Liver (tissue), 9 donors: ENCODE results near the gene RPL7A. TPM values are rescaled to one million over a fixed set of nuclear protein-coding genes. Genes with fewer than 3 reads are reported as not detected.

Experiments used
- DNase-seq: peaks from one replicate; pipeline ENCODE4 v3.0.0-alpha.2; 2017; ENCODE audit warnings: low spot score
- H3K27ac ChIP-seq, 2 donors: one replicate each; pipeline ENCODE4 v1.7.0; 2013; ENCODE audit warnings: inconsistent platforms in 2 of 2, low read length in 2 of 2, control low read depth in 1 of 2, low read depth in 1 of 2, mild to moderate bottlenecking in 1 of 2
- H3K27me3 ChIP-seq, 4 donors: one replicate each; pipeline versions ENCODE4 v1.6.1 to v1.7.0; 2013; ENCODE audit warnings: low read length in 3 of 4, inconsistent platforms in 1 of 4, mild to moderate bottlenecking in 1 of 4, moderate library complexity in 1 of 4; ENCODE audit not compliant: control insufficient read depth in 4 of 4, insufficient read depth in 4 of 4
- H3K36me3 ChIP-seq, 4 donors: one replicate each; pipeline versions ENCODE4 v1.6.1 to v1.7.0; 2013; ENCODE audit warnings: low read length in 3 of 4, mild to moderate bottlenecking in 3 of 4, low read depth in 1 of 4, moderate library complexity in 1 of 4; ENCODE audit not compliant: control insufficient read depth in 4 of 4, insufficient read depth in 3 of 4
- H3K4me1 ChIP-seq, 4 donors: one replicate each; pipeline versions ENCODE4 v1.6.1 to v1.7.0; 2013; ENCODE audit warnings: low read length in 3 of 4, mild to moderate bottlenecking in 3 of 4, moderate library complexity in 1 of 4; ENCODE audit not compliant: control insufficient read depth in 4 of 4, insufficient read depth in 4 of 4
- H3K4me3 ChIP-seq, 3 donors: one replicate each; pipeline versions ENCODE4 v1.6.1 to v1.7.0; 2013; ENCODE audit warnings: low read length in 3 of 3, control low read depth in 1 of 3, low read depth in 1 of 3, mild to moderate bottlenecking in 1 of 3
- H3K9ac ChIP-seq, 2 donors: one replicate each; pipeline ENCODE4 v1.7.0; 2013; ENCODE audit warnings: low read length in 2 of 2, mild to moderate bottlenecking in 2 of 2, moderate library complexity in 2 of 2, control low read depth in 1 of 2, low read depth in 1 of 2
- H3K9me3 ChIP-seq, 4 donors: one replicate each; pipeline versions ENCODE4 v1.6.1 to v1.7.0; 2013; ENCODE audit warnings: low read length in 3 of 4; ENCODE audit not compliant: control insufficient read depth in 4 of 4
- EGR1 ChIP-seq, 2 donors: IDR thresholded peaks; 2 replicates each; pipeline ENCODE4 v1.6.1; 2016 to 2018; ENCODE audit warnings: antibody characterized with exemption in 2 of 2, low read depth in 2 of 2
- FOXA1 ChIP-seq: IDR thresholded peaks from 2 replicates; pipeline ENCODE4 v1.6.1; 2016; ENCODE audit warnings: antibody characterized with exemption
- GABPA ChIP-seq, 2 donors: IDR thresholded peaks in 1 of 2; conservative IDR thresholded peaks in 1 of 2; 2 replicates each; pipeline ENCODE4 v1.6.1; 2016; ENCODE audit warnings: antibody characterized with exemption in 2 of 2, mild to moderate bottlenecking in 1 of 2, moderate library complexity in 1 of 2
- HNF4A ChIP-seq, 2 donors: conservative IDR thresholded peaks; 2 replicates each; pipeline ENCODE4 v1.6.1; 2016; ENCODE audit warnings: antibody characterized with exemption in 2 of 2, mild to moderate bottlenecking in 2 of 2
- HNF4G ChIP-seq: IDR thresholded peaks from 2 replicates; pipeline ENCODE4 v1.6.1; 2016; ENCODE audit warnings: antibody characterized with exemption
- NR2F2 ChIP-seq: IDR thresholded peaks from 2 replicates; pipeline ENCODE4 v1.6.1; 2016; ENCODE audit warnings: antibody characterized with exemption
- RAD21 ChIP-seq, 2 donors: IDR thresholded peaks; 2 replicates each; pipeline ENCODE4 v1.6.1; 2016; ENCODE audit warnings: antibody characterized with exemption in 2 of 2, mild to moderate bottlenecking in 2 of 2
- RXRA ChIP-seq, 2 donors: IDR thresholded peaks; 2 replicates each; pipeline ENCODE4 v1.6.1; 2017 to 2018; ENCODE audit warnings: antibody characterized with exemption in 2 of 2, mild to moderate bottlenecking in 1 of 2
- SP1 ChIP-seq: IDR thresholded peaks from 2 replicates; pipeline ENCODE4 v1.6.1; 2018; ENCODE audit warnings: antibody characterized with exemption, mild to moderate bottlenecking
- TAF1 ChIP-seq: conservative IDR thresholded peaks from 2 replicates; pipeline ENCODE4 v1.6.1; 2016; ENCODE audit warnings: antibody characterized with exemption, mild to moderate bottlenecking
- YY1 ChIP-seq: IDR thresholded peaks from 2 replicates; pipeline ENCODE4 v1.6.1; 2016; ENCODE audit warnings: antibody characterized with exemption, mild to moderate bottlenecking
- WGBS: extraction: QIAGEN DNeasy Blood & Tissue Kit; methylation state at CpG from one replicate; pipeline ENCODE4 v1.1.7; 2013; 5-methylcytosine and 5-hydroxymethylcytosine counted together
- polyA plus RNA-seq, 2 donors: library from polyadenylated mRNA; stranded (reverse) in 1 of 2; unstranded in 1 of 2; fragments of 200-250 nt in 1 of 2; fragments of >200 nt in 1 of 2; fragmentation: Nextera tagmentation in 1 of 2; extraction: Ambion mirVana in 1 of 2; gene quantifications; one replicate each; pipeline versions ENCODE4 v1.2.1 to v1.2.3, GENCODE V29; 2013 to 2015
- total RNA-seq, 2 donors: library from RNA; depleted of rRNA; stranded (reverse); fragments of >200 nt; gene quantifications; one replicate each; pipeline ENCODE4 v1.2.3, GENCODE V29; 2014
- TF ChIP-seq, protein P1 (sequence below): IDR thresholded peaks from 2 replicates; pipeline ENCODE4 v1.6.1; 2016; ENCODE audit warnings: antibody characterized with exemption
- TF ChIP-seq, protein P2 (sequence below): IDR thresholded peaks from 2 replicates; pipeline ENCODE4 v1.6.1; 2016; ENCODE audit warnings: antibody characterized with exemption
- TF ChIP-seq, protein P3 (sequence below): fragments of 150-350 bp; IDR thresholded peaks from 2 replicates; pipeline ENCODE4 v1.5.1; 2017; ENCODE audit warnings: improper control_type of control experiment, low read depth, low read length; ENCODE audit not compliant: missing input control
- TF ChIP-seq, protein P4 (sequence below): IDR thresholded peaks from 2 replicates; pipeline ENCODE4 v1.6.1; 2016; ENCODE audit warnings: antibody characterized with exemption
- donor health status: healthy.
- donor health status: healthy.
- donor health status: healthy.
- donor health status: healthy.
- donor health status: healthy.

The RPL7A gene
- total and polyA plus RNA-seq, 4 donors: 215 to 930 (median 704) TPM

DNA sequence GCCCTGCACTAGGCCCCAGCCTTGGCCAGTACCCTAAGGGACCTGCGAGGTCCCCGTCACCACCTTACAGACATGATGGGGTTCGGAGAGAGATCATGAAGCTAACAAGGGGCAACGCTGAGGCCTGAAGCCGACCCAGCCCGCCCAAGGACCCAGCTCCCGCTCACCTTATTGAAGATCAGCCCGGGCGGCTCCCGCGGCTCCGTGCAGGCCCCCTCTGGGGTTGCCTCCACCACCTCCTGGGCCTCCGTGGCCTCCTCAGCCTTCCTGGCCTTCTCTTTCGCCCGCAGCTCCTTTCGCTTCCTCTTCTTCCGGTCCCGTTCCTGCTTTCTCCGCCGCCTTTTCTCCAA lies 15.7 kb upstream of the RPL7A start:
- Histone ChIP-seq H3K4me3 (no peak overlapping the region), H3K36me3 (peaks cover 20 to 39% (median 29%) of the 10 kb centered on the region in 4 donors), H3K27me3 (no peaks in the 10 kb centered on the region), H3K9me3 (no peaks in the 10 kb centered on the region), H3K9ac (no peak overlapping the region), H3K27ac (no peak overlapping the region), H3K4me1 (peaks cover 0 to 26% (median 13%) of the 10 kb centered on the region in 4 donors)
- 96% methylated on average over 20 of the region's 20 CpGs for WGBS
- TF ChIP-seq SP1 (no peak), NR2F2 (no peak), RXRA (IDR thresholded peaks at IDR 0.05) (no peak), HNF4G (no peak), GABPA (IDR thresholded peaks at IDR 0.05 in 1 of 2, conservative IDR thresholded peaks at IDR 0.05 in 1 of 2) (no peak), TAF1 (no peak), HNF4A (conservative IDR thresholded peaks at IDR 0.05) (no peak), FOXA1 (no peak), RAD21 (IDR thresholded peaks at IDR 0.05) (no peak), YY1 (no peak)
- TF ChIP-seq, protein P1, sequence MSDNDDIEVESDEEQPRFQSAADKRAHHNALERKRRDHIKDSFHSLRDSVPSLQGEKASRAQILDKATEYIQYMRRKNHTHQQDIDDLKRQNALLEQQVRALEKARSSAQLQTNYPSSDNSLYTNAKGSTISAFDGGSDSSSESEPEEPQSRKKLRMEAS: no peak
- TF ChIP-seq, protein P2, sequence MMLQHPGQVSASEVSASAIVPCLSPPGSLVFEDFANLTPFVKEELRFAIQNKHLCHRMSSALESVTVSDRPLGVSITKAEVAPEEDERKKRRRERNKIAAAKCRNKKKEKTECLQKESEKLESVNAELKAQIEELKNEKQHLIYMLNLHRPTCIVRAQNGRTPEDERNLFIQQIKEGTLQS: no peak
- TF ChIP-seq, protein P3, sequence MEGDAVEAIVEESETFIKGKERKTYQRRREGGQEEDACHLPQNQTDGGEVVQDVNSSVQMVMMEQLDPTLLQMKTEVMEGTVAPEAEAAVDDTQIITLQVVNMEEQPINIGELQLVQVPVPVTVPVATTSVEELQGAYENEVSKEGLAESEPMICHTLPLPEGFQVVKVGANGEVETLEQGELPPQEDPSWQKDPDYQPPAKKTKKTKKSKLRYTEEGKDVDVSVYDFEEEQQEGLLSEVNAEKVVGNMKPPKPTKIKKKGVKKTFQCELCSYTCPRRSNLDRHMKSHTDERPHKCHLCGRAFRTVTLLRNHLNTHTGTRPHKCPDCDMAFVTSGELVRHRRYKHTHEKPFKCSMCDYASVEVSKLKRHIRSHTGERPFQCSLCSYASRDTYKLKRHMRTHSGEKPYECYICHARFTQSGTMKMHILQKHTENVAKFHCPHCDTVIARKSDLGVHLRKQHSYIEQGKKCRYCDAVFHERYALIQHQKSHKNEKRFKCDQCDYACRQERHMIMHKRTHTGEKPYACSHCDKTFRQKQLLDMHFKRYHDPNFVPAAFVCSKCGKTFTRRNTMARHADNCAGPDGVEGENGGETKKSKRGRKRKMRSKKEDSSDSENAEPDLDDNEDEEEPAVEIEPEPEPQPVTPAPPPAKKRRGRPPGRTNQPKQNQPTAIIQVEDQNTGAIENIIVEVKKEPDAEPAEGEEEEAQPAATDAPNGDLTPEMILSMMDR: no peak
- TF ChIP-seq, protein P4, sequence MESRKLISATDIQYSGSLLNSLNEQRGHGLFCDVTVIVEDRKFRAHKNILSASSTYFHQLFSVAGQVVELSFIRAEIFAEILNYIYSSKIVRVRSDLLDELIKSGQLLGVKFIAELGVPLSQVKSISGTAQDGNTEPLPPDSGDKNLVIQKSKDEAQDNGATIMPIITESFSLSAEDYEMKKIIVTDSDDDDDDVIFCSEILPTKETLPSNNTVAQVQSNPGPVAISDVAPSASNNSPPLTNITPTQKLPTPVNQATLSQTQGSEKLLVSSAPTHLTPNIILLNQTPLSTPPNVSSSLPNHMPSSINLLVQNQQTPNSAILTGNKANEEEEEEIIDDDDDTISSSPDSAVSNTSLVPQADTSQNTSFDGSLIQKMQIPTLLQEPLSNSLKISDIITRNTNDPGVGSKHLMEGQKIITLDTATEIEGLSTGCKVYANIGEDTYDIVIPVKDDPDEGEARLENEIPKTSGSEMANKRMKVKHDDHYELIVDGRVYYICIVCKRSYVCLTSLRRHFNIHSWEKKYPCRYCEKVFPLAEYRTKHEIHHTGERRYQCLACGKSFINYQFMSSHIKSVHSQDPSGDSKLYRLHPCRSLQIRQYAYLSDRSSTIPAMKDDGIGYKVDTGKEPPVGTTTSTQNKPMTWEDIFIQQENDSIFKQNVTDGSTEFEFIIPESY: no peak
- DNase-seq: no peak

DNA sequence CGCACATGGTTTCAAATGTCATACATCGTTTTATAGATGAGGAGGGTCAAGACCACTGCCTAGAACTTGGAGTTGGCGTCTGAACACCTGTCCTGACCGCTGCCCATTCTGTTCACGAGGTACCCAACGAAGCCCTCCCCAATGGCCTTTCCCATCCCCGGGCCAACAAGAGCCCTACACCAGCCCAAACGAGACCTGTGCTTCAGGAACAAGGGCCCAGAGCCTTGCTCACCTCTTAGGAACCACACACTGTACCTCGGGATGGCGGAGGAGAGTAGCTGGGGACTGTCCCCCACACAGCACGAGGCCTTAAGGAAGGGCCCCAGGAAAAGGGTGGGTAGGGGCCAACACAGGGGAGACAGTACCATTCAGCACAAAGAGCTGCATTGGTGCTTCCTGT lies 15.0 kb upstream of the RPL7A start:
- no peak for TF ChIP-seq EGR1 (IDR thresholded peaks at IDR 0.05; ENCODE audit: low read depth in 2 of 2)
- no peak for TF ChIP-seq FOXA1
- TF ChIP-seq GABPA (IDR thresholded peaks at IDR 0.05 in 1 of 2, conservative IDR thresholded peaks at IDR 0.05 in 1 of 2): no peak
- TF ChIP-seq RXRA (IDR thresholded peaks at IDR 0.05): no peak
- TF ChIP-seq, protein P3: no peak
- TF ChIP-seq, protein P2: no peak
- TF ChIP-seq RAD21 (IDR thresholded peaks at IDR 0.05): no peak
- no peak for TF ChIP-seq SP1
- TF ChIP-seq, protein P4: no peak
- no peak for TF ChIP-seq YY1
- no peaks in the 10 kb centered on the region for H3K9me3 ChIP-seq
- peaks cover 20 to 39% (median 29%) of the 10 kb centered on the region in 4 donors for H3K36me3 ChIP-seq
- H3K27me3 ChIP-seq: no peaks in the 10 kb centered on the region
- no peak for DNase-seq
- no peak overlapping the region for H3K27ac ChIP-seq
- no peak overlapping the region for H3K9ac ChIP-seq
- no peak overlapping the region for H3K4me3 ChIP-seq
- WGBS: 94% methylated on average over 11 of the region's 11 CpGs
- H3K4me1 ChIP-seq: peaks cover 0 to 26% (median 13%) of the 10 kb centered on the region in 4 donors
